Adrenal gland (tissue), 12 donors: ENCODE measurements around the gene RTN4. TPM values are rescaled to one million over a fixed set of nuclear protein-coding genes. Genes with fewer than 3 reads are reported as not detected.
A peak's percentile ranks its signal among the peaks of the same experiment; 100 is the strongest.

Experiments used
- DNase-seq, 7 donors: peaks; one replicate each; pipeline ENCODE4 v3.0.0-alpha.2; 2019 to 2020
- H3K27ac ChIP-seq, 5 donors: fragments of 200-600 bp; sonication (generic) in 4 of 5; 1 replicate in 3 of 5; 2 replicates in 2 of 5; pipeline versions ENCODE4 v1.5.1 to v1.8.0; 2016 to 2020; ENCODE audit warnings: mild to moderate bottlenecking in 1 of 5
- H3K27me3 ChIP-seq: fragments of 200-600 bp; 2 replicates; pipeline ENCODE4 v1.8.0; 2021
- H3K36me3 ChIP-seq, 2 donors: fragments of 200-600 bp; replicated peaks in 1 of 2; 1 replicate in 1 of 2; 2 replicates in 1 of 2; pipeline versions ENCODE4 v1.5.1 to v1.8.0; 2018 to 2022
- H3K4me1 ChIP-seq, 2 donors: fragments of 200-600 bp; replicated peaks in 1 of 2; 1 replicate in 1 of 2; 2 replicates in 1 of 2; pipeline versions ENCODE4 v1.5.1 to v1.8.0; 2018 to 2021
- H3K4me3 ChIP-seq, 4 donors: fragments of 200-600 bp; sonication (generic) in 3 of 4; one replicate each; pipeline ENCODE4 v1.5.1; 2016 to 2018
- H3K9me3 ChIP-seq, 3 donors: fragments of 200-600 bp; sonication (generic) in 1 of 3; replicated peaks in 1 of 3; 1 replicate in 2 of 3; 2 replicates in 1 of 3; pipeline versions ENCODE4 v1.5.1 to v1.8.0; 2016 to 2021
- CTCF ChIP-seq, 6 experiments: fragments of 450-650 bp in 4 of 6; fragments of 200-600 bp in 2 of 6; sonication (generic) in 1 of 6; IDR thresholded peaks; 1 replicate in 5 of 6; 2 replicates in 1 of 6; pipeline versions ENCODE4 v1.5.1 to v1.8.0; 2016 to 2021; ENCODE audit warnings: antibody characterized with exemption in 6 of 6, mild to moderate bottlenecking in 2 of 6, moderate library complexity in 1 of 6
- POLR2A ChIP-seq, 2 donors: fragments of 450-650 bp; IDR thresholded peaks; one replicate each; pipeline ENCODE4 v1.6.1; 2017; ENCODE audit warnings: antibody characterized with exemption in 2 of 2, mild to moderate bottlenecking in 2 of 2, moderate library complexity in 1 of 2
- WGBS, 4 donors: extraction: QIAGEN DNeasy Blood & Tissue Kit in 2 of 4; methylation state at CpG; one replicate each; pipeline versions ENCODE4 v1.1.5 to v1.1.7; 2013 to 2017; 5-methylcytosine and 5-hydroxymethylcytosine counted together
- intact Hi-C, 2 donors: fragments of 100-400 bp; cut with DNase I; formaldehyde crosslinking; loops; one replicate each; pipeline versions ENCODE4 v1.14.1 to v1.15.0; 2022 to 2023
- polyA plus RNA-seq, 3 donors: library from polyadenylated mRNA; stranded (reverse); fragments of 200-250 nt in 2 of 3; fragments of 350-450 nt in 1 of 3; fragmentation: Illumina TruSeq in 1 of 3; extraction: RNeasy Lipid Tissue Mini Kit (QIAGEN cat#74804) in 1 of 3; gene quantifications; one replicate each; pipeline ENCODE4 v1.2.3, GENCODE V29; 2013 to 2014
- total RNA-seq, 9 donors: library from RNA; depleted of rRNA in 4 of 9; stranded (reverse); fragments of >200 nt in 4 of 9; fragments of 120-200 nt in 1 of 9; fragmentation: NEBNext Ultra II Directional in 1 of 9; extraction: Animal tissue kit (Norgen Biotek cat#: 25700) in 1 of 9; gene quantifications; one replicate each; pipeline versions ENCODE4 v1.1.0 to v1.2.4, GENCODE V29; 2013 to 2023
- donor health status: healthy with polysubstance abuse.
- donor health status: Bipolar disorder and iron deficiency.
- donor health status: DM: yes; HTN: yes; CAD: no.
- donor health status: DM: no; HTN: no; CAD: no.
- donor health status: DM: no; HTN: no; CAD: no.
- donor health status: DM: yes; HTN: yes; CAD: no.

Gene RTN4
- total and polyA plus RNA-seq, 12 donors: 114 to 694 (median 444) TPM

- Histone ChIP-seq H3K27me3 (no peaks in the 10 kb centered on the region), H3K4me1 (peaks cover 13 to 61% of the 10 kb centered on the region in 2 donors), H3K27ac (no peak overlapping the region), H3K9me3 (no peaks in the 10 kb centered on the region), H3K4me3 (no peak overlapping the region), H3K36me3 (peaks cover 0 to 17% of the 10 kb centered on the region in 2 donors)
- no peak for TF ChIP-seq CTCF (IDR thresholded peaks at IDR 0.05)
- WGBS, 4 donors: 84 to 93% (median 86%) methylated on average over 3 of the region's 3 CpGs
- DNase-seq: no peak
- intact Hi-C loops: no loop called here
Measured at GRCh38 chr2:54988612-54989011, 61.6 kb downstream of the RTN4 start.

- WGBS, 4 donors: 42 to 52% (median 49%) methylated on average over 3 of the region's 3 CpGs
- Histone ChIP-seq H3K36me3 (peaks cover 0 to 28% of the 10 kb centered on the region in 2 donors), H3K27ac (no peak overlapping the region), H3K4me1 (peaks cover 16 to 54% of the 10 kb centered on the region in 2 donors), H3K4me3 (no peak overlapping the region), H3K27me3 (no peaks in the 10 kb centered on the region), H3K9me3 (no peaks in the 10 kb centered on the region)
- intact Hi-C loops: no loop called here
- DNase-seq: peak in 1 of 7 donors; percentile 39
- TF ChIP-seq POLR2A (IDR thresholded peaks at IDR 0.05) (no peak), CTCF (IDR thresholded peaks at IDR 0.05) (no peak)
Measured at GRCh38 chr2:54986264-54986663, 64.0 kb downstream of the RTN4 start.

GRCh38 chr2:54984476-54984875 lies 65.8 kb downstream of the RTN4 start:
- peaks cover 22 to 61% of the 10 kb centered on the region in 2 donors for H3K4me1 ChIP-seq
- H3K27ac ChIP-seq: no peak overlapping the region
- H3K4me3 ChIP-seq: no peak overlapping the region
- peaks cover 0 to 31% of the 10 kb centered on the region in 2 donors for H3K36me3 ChIP-seq
- intact Hi-C loops: no loop called here
- no peaks in the 10 kb centered on the region for H3K27me3 ChIP-seq
- no peaks in the 10 kb centered on the region for H3K9me3 ChIP-seq
- TF ChIP-seq POLR2A (IDR thresholded peaks at IDR 0.05) (no peak), CTCF (IDR thresholded peaks at IDR 0.05) (no peak)
- no peak for DNase-seq

GRCh38 chr2:54983345-54984220 lies 66.7 kb downstream of the RTN4 start:
- DNase-seq: no peak
- Histone ChIP-seq H3K4me3 (no peak overlapping the region), H3K36me3 (peaks cover 0 to 31% of the 10 kb centered on the region in 2 donors), H3K27ac (peak overlapping the region in 1 of 5 donors; percentile 23), H3K4me1 (peaks cover 22 to 65% of the 10 kb centered on the region in 2 donors), H3K9me3 (no peaks in the 10 kb centered on the region), H3K27me3 (no peaks in the 10 kb centered on the region)
- TF ChIP-seq CTCF (IDR thresholded peaks at IDR 0.05): no peak
- no peak for TF ChIP-seq POLR2A (IDR thresholded peaks at IDR 0.05)
- WGBS, 4 donors: 25 to 38% (median 35%) methylated on average over 3 of the region's 3 CpGs
- intact Hi-C loops: no loop called here
